Activated CD4-positive, alpha-beta T cell treated with anti-CD3 and anti-CD28 coated beads, Interleukin-2, amount 50 U/mL, for 4 hours (primary cell): ENCODE data around the gene FH.
A peak's percentile ranks its signal among the peaks of the same experiment; 100 is the strongest.

Experiments
- DNase-seq, 2 experiments: peaks; one replicate each; pipeline ENCODE4 v3.0.0-alpha.2; 2020

Gene FH

DNA sequence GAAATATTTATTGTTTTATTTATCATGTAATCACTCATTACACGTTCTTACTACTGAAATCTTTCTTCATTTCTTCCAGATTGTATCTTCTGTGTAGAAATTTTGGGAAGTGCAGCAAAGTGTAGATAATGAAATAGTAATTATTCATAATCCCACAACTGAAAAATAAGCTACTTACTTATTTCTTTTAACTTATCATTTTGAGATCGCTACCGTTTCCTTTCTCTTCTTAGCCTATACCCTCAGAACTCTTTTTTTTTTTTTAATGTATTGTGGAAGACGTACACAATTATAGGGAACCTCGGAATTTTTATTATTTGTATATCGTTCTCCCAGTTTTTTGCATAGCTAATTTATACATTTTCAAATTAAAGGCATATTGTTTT, 518 bp upstream of the FH start:
- no peak for DNase-seq

DNA sequence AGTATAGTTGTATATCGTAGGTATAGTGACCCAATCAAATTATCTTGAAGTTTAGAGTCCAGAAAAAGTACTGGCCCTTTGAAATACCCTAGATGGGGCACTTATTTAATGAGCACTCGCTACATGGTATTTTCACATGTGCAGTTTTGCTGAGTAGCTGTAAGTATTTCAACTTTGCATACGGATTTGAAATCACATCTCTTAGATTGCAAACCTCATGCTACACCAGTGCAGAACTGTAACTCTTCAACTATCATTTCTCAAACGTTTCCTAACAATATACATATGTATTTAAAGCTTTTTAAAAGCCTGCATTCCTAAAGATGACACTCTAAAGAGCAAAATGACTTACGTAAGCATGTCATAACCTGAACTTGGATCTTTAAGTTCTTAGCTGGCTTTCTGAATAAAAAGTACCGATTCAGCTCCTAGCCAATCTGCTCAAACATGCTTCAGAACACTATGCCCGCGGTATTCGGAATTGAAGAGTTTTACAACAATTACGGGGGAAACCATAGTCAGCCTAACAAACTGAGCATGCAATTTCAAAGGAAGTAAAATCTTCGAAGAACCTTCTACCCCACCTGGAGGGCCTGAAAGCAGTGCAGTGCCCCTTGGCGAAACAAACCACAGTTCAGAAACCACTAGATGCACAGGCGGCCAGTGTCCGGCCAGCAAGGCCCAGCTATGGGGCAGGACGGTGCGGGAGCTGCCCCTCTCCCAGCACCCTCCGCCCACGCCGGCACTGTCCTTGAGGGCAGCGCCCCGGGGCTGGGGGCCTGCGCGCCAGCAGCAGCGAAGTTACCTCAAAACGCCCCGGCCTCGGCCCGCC, 863 bp downstream of the FH start:
- peak in 1 of 2 experiments; percentile 3 for DNase-seq

DNA sequence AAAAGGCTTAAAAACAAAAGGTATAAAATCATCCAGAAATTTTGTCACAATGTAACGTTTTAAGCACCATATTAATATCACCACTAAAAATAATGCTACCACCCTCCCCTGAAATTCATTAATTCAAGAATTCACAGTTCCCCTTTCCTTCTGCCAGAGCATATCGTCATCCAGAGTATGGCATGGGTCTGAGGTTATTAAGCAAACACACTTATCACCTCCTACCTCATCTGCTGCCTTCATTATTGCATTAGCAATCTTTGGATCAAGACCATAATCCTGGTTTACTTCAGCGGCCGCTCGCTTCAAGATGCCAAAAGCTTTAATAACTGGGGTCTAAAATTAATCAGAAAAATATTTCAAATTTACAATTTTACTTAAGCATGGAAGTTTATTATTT, 6.2 kb downstream of the FH start:
- no peak for DNase-seq

DNA sequence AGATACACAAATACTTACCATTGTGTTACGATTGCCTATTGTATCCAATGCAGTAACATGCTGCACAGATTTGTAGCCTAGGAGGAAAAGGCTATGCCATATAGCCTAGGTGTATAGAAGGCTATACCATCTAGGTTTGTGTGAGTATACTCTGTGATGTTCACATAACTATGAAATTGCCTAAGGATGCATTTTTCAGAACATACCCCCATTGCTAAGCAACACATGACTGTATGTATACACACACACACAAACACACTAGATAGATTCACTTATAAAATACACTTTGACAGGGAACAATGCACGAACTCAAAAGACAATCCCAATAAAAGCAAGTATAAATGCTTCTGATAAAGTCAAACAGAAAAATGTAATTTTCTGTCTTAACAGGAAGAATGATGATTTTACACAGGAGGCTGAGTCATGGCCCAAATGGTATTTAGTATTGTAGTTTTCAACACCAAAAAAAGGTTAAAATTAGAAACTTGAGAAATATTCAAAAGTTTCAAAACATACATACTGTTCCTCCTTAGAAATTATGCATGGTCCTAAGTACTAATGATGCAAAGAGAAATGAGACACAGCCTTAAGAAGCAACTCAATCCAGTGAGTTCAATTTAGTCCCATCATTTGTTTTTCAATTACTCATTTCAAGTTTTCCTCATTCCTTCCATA, 12.2 kb downstream of the FH start:
- DNase-seq = no peak

DNA sequence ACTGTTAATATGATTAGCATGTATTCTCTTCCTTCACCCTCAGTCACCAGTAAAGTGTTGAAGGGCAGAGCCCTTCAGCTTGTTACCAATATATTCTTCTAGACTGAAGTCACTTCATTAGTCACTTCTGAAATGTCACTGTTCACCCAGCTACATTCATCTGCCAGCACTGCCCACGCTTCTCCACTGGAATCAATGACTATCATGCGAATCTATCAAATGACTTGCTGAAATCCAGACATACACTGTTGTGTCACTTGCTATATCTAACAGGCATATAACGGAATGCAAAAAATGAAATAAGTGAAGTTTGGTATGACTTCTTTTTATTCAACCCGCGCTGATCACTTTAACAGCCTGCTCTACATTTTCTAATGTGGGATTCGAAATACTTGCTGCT, 16.1 kb downstream of the FH start:
- no peak for DNase-seq

DNA sequence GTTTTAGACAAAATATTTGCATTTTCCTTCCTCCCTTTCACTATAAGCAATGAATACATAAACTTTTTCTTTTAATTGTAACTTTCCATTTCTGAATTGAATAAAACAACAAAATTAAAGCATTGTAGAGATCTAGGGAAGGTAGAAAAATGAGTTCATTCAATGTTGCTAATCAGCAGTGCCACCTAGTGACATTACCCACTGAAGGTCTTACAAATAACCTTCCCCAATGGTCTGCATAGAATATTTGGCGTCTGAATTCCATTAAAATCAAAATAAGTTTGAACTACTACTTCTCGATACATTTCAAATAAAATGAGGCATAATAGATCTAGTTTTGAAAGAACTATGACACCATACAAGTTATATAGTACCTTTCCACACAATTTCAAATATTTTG, 19.6 kb downstream of the FH start:
- DNase-seq = no peak

DNA sequence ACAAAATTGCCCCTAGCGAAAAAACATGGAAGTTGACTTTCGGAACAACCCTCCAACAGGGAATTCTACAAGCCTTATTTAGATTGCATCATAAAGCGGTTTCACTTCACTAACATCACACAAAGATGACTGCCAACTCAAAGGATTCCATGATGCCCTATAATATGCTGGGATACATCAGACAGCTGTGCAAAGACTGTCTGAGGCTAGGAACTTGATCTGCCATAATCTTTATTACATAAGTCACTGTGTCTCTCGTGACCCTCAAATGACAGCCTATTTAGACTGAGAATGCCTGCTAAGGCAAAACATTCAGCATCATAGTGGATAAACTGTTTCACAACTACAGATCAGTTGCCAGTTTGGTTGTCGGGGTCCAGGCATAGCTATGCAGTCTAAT, 23.8 kb downstream of the FH start:
- no peak for DNase-seq

DNA sequence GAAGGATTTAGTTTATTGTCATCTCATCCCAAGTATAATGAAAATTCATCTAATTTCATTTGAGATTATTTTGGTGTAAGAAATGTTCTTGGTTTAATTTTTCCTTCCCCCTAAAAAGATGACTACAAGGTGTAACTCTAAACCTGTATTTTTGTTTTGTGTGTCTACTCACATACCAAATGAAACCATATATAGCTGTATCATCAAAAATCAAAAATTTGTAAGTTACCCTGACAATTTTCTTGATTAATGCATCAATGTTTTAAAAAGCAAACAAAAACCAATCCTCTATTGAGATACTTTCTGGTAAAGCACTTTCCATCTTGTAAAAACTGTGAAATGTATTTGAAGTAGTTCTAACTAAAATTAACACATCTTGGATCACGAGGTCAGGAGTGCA, 30.8 kb downstream of the FH start:
- DNase-seq = no peak

DNA sequence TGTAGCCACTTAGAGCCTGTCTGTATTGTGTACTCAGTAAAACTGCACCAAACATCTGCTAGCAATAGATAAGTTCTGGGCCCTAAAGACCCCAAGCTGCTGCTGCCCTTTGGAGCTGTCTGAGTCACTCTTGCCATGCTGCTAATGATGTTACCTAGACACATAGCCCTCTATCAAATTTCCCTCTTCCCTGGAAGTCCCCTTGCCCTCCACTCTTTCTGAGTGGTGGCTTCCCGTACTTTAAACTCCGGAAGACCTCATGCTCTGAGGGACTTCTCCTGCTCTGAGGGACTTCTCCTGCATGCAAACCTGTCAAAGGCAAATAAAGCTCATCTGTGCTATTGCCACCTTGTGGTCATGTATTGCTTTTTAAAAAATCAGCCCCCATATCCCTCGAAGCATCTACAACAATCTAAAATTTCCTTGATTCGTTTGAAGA, 34.0 kb downstream of the FH start:
- no peak for DNase-seq

DNA sequence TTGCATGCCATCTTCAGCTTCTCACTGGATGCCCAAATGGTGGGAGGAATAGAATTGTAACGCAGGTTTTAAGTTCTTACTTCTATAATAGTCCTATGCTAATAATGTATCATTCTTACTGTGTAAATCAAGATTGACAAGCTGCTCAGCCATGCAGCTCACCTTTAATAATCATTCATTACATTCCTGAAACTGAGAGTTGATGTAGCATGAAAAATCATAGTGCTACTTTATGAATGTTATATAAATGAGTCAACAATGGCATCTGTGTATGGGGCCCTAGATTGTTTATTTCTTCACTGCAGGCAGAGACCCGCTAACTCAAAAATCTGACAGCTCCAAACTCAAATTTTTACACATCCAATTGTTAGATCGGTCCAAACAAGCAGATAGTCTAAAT, 34.4 kb downstream of the FH start:
- no peak for DNase-seq

DNA sequence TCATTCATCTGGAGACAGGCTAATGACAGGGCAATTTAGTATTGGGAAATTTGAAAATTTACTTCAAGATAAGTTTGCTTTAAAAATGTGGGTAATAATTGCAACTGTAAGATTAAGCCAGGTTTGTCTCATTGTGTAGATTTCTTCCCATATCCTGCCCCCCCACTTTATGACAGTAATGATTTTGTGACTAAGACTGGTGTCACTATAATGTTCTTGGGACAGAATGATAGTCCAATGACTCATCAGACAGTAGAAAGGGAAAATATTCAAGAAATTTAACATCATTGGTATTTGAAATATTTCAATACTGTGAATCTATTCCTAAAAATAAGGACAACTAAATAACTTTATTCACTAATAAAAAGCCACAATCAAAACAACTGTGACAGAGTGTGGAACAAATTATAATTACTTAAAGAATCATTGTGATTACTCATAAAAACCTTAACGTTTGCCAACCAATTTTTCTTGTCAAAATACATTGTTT, 36.7 kb downstream of the FH start:
- DNase-seq = no peak

DNA sequence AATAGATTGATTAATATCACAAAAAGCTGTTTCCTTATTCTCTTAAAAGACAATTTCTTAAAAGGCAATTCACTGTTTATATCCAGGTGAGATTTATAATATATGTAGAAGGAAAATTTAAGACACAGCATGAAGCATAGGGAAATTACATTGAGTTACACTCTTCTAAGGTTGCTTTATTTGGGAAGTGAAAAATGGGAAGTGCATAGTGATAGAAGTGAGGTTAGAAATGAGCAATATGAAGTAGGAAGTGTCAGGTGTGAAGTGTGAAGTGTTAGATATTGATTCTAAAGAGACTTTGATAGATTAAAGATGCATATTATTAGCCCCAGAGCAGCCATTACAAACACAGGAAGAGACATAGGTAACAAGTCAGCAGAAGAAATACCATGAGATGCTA, 40.3 kb downstream of the FH start:
- no peak for DNase-seq

DNA sequence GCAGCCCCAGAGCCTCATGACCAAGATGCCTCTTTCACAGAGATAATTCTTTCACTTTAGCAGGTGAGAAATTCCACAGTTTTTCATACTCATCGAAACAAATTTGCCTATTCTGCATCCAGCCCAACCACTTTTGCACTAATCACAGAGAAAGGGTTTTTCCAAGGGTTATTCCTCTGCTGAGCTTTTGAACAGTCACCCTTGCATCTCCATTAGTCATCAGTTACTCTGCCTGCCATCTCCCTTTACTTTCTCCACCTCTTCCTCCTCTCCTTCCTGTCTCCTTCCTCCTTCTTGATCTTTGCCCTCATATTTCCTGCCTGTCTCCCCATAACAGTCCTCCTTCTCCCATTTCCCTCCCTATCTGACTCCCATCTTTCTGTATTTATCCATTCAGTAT, 43.9 kb downstream of the FH start:
- no peak for DNase-seq

DNA sequence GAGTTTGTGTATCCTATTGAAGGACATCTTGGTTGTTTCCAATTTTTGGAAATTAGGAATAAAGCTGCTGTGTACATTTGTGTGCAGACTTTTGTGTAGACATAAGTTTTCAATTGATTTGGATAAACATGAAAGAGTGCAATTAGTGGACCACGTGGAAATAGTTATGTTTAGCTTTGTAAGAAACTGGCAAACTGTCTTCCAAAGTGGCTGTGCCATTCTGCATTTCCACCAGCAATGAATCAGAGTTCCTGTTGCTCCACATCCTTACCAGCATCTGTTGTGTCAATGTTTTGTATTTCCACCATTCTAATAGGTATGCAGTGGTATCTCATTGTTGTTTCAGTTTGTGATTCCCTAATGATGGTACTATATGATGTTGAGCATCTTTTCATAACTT, 46.5 kb downstream of the FH start:
- no peak for DNase-seq

DNA sequence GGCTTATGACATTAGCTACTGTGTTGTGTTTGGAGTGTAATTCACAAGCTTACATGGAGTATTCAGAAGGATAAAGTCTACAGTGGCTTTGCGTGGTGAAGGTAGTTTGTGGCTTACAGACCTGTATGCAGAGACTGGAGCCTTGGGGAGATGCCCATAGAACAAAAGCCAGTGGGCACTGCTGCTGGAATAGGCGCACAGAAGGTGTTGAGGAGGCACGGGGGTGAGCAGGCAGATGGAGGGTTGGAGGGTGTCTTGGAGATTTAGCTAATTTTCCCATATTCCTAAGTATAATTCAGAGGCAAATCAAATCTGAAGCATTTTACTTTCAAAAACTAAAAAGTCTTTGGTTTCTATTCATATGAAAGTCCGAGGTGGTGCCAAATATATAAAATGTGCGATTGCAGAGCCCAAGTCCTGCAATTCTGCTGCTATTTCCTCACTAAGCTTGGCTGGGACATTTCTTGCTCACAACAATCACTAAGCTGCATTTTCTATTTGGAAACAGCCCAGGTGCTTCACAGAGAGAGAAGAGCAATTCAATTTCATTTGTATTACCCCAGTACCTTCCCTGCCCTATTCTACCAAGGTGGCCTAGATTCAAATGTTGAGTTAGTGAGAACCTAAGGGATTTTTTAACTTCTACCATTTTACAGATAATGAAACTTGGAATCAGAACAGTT, 48.5 kb downstream of the FH start:
- DNase-seq = no peak

DNA sequence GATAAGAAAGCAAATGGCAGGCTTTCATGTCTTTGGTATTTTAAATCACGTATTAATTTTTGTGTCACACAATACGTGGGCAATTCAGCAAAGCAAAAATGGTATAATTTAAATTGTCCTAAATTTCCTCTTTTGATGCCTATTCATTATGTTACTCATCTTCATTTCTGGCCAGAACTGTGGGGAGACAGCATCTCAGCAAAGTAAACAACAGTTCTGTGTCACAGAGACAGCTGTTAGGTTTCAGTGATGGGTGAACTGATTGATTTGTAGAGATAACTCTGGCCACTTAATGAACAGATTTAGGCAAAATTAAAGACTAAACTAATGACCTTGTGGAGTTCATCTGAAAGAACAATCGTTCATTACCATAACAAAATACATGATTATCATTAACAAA, 49.2 kb downstream of the FH start:
- no peak for DNase-seq

DNA sequence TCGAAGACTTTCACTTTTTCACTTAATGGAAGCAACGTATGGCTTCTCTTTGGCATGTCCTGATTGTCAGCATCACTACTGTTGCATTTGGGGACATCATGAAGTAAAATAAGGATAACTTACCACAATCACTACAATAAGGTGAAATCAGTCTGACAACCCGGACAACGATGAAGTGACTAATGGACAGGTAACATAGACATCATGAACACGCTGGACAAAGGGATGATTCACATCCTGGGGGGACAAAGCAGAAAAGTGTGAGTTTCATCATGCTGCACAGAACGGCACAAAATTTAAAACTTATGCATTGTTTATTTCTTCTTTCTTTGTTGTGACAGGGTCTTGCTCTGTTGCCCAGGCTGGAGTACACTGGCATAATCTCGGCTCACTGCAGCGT, 53.9 kb downstream of the FH start:
- no peak for DNase-seq

DNA sequence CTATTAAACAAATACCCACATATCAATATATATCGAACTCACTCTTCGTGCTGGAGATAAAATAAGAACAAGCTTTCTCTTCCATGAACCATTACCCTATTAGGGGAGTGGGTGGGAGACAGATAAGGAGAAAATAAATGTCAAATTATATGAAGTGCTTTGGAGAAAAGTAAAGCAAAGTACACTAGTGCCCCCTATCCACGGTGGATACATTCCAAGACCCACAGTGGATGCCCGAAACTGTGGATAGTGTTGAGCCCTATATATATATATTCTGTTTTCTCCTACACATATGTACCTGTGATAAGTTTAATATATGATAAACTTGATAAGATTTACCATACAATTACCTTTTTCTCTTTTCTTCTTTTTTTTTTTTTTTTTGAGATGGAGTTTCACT, 54.6 kb downstream of the FH start:
- no peak for DNase-seq

DNA sequence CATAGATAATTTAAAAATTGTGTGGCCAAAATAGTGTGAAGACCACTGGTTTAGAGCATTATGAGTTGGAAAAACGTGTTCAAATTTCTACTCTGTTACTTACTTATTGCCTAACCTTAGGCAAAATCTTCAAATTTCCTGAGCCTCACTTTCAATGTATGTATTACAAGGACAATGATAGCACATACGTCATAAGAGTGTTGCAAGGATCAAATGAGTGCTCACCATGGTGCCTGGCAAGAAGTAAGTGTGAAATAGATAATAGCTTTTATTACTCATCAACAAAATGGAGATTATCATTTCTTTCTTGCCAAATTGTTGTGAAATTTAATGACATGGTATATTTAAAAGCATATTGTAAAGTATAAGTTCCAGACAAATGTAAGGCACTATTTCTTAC, 57.2 kb downstream of the FH start:
- no peak for DNase-seq

DNA sequence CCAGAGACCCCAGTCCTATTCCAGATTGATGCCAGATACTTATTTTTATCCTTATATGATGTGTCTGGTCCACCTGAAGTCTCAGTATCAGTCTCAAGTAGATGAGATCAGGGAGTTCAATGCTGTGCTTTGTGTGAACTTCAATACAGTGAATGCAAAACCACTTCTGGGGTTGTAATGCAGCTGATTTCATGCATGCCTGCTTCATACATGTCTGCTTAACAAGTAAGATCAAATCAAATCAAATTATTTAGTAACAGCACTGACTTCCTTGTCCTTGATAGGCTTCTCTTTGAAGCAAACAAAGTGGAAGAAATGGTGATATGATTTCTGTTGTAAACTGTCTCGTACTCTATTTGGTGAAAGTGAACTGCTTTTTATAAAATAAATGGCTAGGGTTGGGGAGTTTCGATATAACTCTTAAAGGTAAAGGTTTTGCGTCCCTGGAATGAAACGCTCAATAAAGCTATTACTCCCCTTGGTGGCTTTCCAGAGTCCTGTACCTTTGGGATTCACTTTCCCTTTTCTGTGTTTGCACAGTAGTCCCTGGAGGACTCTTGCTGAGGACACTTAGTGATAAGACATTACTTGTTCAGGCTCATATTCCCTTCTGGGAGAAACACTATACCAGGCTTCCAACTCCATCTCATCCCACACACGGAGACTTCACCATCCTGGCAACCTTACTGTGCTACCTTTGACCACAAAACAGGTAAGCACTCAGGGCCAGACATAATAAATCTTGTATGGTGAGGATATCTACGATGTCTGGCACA, 59.3 kb downstream of the FH start:
- no peak for DNase-seq

DNA sequence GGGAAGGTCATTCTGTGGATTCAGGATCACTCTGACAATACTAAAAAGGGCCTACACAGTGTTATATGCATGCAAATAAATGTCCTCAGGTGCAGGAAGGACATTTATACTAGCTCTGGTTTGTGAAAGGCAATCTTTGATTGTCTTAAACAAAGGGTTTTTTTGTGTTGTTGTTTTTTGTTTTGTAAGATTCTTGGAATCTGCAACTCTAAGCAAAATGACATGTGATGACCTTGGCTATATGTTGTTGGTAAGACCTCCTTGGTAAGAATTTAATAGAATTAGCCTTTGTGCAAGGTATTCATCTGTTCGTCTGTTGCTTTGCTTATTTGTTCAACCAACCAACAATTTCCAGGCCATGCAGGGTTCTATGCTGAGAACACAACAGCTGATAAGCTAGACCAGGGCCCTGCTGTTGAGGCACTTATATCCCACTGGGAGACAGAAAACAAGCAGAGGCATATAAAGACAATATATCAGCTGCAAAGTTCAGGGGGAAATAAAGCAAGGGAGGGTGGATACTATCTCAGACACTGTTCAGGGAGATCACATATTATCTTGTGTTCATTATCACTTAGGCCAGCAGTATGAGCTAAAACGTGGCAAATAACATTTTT, 60.3 kb downstream of the FH start:
- no peak for DNase-seq

DNA sequence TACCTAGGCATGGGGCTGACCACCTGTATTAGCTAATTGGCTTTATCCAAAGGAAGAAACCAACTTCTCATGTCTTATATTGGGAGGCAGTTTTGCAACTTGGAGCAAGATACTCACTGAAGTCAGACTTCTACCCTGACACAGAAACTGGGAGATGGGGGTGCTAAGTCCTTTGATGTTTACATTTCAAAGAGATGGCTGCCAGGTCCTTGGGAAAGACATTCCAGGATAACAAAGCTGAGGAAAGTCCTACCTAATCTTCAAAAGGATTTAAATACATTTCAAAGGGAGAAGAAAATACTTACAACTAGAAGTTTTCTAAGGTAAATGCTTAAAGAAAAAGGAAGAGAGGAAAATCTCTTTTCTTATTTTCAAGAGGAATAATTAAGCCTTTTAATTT, 62.1 kb downstream of the FH start:
- no peak for DNase-seq

DNA sequence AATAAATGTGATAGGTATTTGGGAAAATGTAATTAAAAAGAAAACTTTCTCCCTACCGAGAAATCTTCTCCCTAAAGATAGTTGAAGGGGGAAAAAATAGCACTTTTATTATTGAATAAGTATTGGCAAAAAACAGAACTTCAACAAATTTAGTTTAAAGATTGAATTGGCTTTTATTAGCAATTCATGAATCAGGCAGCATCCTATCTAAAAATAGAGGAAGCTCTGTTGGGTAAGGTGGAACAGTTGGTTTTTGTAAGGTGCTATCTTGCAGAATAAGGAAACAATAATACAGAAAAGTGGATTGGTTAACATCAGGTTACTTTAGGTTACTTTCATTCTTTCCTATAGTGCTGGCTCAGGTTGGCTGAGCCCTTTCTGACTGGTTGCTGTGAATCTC, 62.8 kb downstream of the FH start:
- DNase-seq = no peak
